ENCODE results near the gene COL20A1. TPM values are rescaled to one million over a fixed set of nuclear protein-coding genes. Genes with fewer than 3 reads are reported as not detected.

The COL20A1 gene
- polyA plus RNA-seq, 1 donor = 1.2 TPM

GRCh38 chr20:63319164-63320040 lies 26.4 kb downstream of the COL20A1 start:
- DNase-seq = no peak

GRCh38 chr20:63320041-63320511 lies 27.1 kb downstream of the COL20A1 start:
- DNase-seq = no peak

- no peak for DNase-seq
Observed at GRCh38 chr20:63320616-63321147, 27.7 kb downstream of the COL20A1 start.

GRCh38 chr20:63321148-63321831 lies 28.3 kb downstream of the COL20A1 start:
- DNase-seq = no peak

- DNase-seq = no peak
Observed at GRCh38 chr20:63322146-63322932, 29.4 kb downstream of the COL20A1 start.

- DNase-seq = no peak
Observed at GRCh38 chr20:63322933-63323273, 29.9 kb downstream of the COL20A1 start.

- DNase-seq = no peak
Observed at GRCh38 chr20:63323357-63323981, 30.5 kb downstream of the COL20A1 start.

- no peak for DNase-seq
Observed at GRCh38 chr20:63325021-63325471, 32.1 kb downstream of the COL20A1 start.

- no peak for DNase-seq
Observed at GRCh38 chr20:63325554-63326313, 32.7 kb downstream of the COL20A1 start.

GRCh38 chr20:63326314-63327230 lies 33.6 kb downstream of the COL20A1 start:
- DNase-seq = no peak

- no peak for DNase-seq
Observed at GRCh38 chr20:63327231-63327745, 34.3 kb downstream of the COL20A1 start.

GRCh38 chr20:63328026-63328700 lies 35.2 kb downstream of the COL20A1 start:
- DNase-seq = no peak

GRCh38 chr20:63328718-63329275 lies 35.8 kb downstream of the COL20A1 start:
- no peak for DNase-seq

- no peak for DNase-seq
Observed at GRCh38 chr20:63329331-63330083, 36.5 kb downstream of the COL20A1 start.

- DNase-seq = no peak
Observed at GRCh38 chr20:63330084-63330760, 37.2 kb downstream of the COL20A1 start.

- no peak for DNase-seq
Observed at GRCh38 chr20:63330940-63331339, 38.0 kb downstream of the COL20A1 start.

- no peak for DNase-seq
Observed at GRCh38 chr20:63331741-63332400, 38.9 kb downstream of the COL20A1 start.
